ENCODE data around the gene URB1.
"Not testable (repeated sequence)": the region's sequence is repeated elsewhere in the genome, so short reads cannot be mapped to it uniquely, and the experiment has no call there.

Gene URB1

DNA sequence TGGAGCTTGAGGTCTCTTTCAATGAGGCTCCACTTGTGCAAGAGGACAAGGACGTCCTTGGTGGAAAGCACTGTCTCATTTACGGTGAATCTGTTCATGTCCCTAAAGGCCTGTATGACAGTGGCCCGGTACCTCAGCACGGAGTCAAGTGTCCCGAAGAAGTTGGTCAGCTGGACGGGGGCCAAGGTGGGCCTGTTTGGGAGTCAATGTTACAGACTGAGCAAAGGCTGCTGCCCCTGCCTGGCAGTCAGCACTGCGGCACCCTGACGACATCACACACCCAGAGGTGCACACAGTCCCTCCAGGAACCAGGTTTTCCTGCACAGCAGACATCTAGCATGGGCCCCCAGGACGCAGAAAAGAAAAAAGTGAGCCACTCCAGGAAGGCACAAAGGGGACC is 75.1 kb downstream of the URB1 start:
- DNase-seq (ENCODE audit: low spot score) = no peak

DNA sequence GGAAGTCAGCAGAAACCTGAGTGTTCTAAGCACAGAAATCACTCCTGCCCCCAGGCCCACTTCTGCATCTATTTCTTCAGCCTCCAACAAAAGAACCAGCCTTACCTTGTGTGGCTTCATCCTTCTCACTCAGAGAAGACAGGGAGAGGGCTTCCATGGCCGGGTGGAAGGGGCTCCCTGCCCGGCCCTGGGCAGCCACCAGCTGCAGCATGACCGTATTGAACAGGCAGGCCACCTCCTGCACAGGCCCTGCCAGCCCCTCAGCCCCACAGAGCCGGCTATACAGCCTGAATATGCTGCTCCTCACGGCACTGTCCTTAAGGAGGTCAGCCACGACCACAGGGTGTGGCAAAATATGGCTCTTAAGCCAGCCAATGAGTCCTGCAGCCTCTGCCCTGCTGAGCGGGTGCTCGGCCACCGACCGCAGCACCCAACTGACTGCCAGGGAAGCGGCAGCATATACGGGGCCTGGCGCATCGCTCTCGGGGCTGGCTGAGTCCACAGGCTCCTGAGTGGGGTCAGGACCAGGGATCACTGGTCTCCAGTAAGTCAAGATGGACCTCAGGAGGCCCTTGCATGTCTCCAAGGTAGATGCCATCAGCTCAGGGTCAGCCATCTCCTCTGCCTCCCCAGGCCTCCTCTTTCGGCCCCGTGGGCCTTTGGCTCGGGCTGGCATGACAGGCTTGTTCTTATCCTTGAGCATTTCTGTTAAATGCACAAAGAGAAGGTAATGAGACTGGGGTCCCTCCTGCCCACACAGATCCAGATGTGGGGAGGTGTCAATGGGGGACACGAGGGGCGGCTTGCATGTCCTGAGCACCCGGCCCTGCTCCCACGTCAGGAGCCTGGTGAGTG is 76.2 kb downstream of the URB1 start:
- DNase-seq (ENCODE audit: low spot score) = no peak

DNA sequence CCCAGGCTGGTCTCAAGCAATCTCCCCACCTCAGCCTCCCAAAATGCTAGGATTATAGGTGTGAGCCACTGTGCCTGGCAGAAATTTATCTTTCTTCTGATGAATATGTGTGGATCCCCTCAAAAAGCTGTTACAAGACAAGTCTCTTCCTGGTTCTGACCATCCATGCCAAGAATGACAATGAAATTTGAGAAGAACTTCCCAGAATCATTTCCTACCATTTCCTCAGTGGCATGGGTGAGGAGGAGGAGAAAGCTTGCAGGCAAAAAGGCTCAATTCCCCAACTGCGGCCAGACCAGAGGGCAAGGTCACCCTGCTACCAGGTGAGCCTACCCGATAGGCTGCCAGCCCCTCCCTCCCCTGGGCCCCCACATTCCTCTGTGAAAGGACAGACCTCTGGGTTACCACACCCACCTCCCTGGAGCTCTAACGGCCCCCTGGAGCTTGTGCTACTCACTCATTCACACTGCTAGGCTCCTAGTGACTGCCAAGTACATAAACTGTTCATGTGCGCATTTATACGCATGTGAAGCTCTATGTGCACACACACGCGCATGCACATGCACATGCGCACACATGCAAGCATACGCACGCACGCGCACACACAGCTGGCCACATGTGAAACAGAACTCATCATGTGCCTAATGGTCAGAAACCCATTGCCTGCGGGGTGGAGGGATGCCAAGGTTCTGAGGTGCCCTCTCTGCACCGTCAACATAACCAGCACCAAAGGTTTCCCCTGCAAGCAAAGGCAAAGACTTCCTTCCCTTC is 77.1 kb downstream of the URB1 start:
- no peak for DNase-seq (ENCODE audit: low spot score)

DNA sequence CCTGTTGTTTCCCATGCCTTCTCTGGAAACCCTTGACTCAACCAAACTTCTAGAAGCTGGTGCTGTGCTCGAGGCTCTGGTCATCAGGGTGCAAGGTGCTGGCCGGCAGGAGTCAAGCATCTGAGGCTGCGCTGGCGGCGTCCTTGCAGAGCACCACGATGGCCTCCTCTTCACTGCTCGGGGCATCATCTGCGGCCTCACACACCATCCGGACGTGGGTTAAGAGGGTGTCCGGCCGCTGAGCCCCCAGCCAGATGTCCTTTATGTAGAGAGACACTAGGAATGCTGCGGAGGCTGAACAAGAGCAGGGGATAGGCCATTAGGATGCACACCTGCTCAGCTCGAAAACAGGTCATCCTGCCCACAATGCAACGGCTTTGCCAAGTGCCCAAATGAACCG is 78.0 kb downstream of the URB1 start:
- no peak for DNase-seq (ENCODE audit: low spot score)

DNA sequence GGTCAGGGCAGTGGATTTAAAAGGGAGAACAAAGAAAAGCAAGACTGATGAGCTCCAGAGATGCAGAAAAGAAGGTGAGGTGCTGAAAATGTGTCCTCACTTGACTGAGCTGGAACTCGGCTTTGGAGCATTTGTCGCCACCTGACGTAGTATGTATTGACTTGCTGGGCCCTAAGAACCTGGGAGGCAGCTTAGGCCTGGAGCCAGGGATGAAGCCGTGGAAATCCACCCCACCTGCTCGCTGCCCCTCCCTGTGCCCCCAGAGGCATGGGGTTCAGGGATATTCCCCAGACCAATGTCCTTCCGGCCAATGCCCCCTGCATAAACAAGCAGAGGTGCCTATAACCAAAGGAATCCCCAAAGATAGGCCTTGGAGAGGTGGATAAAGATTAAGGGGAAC is 79.8 kb downstream of the URB1 start:
- DNase-seq (ENCODE audit: low spot score) = no peak

DNA sequence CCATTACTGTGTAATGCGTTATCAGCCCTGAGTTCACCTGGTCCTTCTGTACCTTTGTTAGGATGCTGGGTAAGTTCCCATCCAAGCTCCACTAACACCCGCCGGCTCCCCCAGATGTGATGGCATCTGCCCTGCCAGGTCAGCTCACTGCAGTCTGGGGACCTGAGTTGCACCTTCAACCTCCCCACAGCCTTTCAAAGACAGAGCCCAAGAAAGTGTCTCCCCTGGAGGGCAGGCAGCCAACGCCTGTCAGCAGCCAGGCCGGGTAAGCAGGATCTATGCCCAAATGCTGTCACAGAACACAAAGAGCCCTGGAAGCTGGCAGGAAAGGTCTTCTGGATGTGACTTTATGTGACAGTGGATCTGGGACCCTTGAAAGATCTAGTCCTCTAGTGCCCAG is 80.5 kb downstream of the URB1 start:
- DNase-seq (ENCODE audit: low spot score) = no peak

DNA sequence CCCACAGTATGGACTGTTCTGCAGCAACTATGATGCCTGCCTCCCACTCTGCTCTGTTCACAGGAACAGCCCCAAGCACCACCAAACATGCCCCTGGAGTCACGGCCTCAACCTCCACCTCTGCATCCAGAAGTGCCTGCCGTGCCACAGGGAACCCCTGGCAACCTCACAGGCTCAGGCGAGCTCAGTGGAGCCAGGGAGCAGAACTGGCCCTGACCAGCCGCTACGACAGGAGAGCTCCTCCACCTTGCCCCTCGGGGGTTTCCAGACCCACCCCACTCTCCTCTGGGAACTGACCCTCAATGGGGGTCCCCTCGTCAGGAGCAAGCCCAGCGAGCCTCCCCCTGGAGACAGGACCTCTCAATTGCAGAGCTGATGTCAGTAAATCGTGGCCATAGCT is 81.2 kb downstream of the URB1 start:
- no peak for DNase-seq (ENCODE audit: low spot score)

DNA sequence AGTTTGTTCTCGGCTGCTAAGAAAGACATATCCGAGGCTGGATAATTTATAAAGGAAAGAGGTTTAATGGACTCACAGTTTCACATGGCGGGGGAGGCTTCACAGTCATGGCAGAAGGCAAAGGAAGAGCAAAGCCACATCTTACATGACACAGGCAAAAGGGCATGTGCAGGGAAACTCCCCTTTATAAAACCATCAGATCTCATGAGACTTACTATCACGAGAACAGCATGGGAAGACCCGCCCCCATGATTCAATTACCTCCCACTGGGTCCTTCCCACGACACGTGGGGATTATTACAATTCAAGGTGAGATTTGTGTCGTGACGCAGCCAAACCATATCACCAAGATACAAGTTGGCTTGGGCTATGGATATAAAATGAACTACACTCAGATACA is 81.8 kb downstream of the URB1 start:
- DNase-seq (ENCODE audit: low spot score) = not testable (repeated sequence)

DNA sequence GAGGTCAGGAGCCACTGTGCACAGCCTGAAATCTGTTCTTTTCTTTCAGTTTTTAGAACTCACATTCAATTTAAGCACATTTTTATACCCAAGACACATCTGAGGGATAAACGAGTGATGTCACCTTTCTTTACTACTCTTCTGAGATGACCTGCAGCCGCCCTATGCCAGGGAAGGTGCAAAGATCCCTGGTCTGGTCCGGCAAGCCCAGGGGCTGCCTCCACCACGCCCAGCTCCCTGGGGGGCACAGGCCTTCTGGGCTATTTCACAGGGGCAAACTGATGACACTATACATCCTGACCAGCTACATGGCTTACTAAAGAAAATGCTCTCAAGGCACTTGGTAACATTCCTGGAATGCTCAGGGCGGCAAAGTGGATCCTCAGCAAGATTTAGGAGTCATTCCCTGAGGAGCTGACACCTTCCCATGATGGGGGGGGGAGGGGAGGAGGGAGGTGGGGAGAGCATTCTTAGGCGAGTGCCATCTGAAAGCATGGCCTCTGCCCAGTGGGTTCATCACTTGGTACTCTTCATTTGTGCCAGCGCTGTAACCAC is 82.8 kb downstream of the URB1 start:
- no peak for DNase-seq (ENCODE audit: low spot score)

DNA sequence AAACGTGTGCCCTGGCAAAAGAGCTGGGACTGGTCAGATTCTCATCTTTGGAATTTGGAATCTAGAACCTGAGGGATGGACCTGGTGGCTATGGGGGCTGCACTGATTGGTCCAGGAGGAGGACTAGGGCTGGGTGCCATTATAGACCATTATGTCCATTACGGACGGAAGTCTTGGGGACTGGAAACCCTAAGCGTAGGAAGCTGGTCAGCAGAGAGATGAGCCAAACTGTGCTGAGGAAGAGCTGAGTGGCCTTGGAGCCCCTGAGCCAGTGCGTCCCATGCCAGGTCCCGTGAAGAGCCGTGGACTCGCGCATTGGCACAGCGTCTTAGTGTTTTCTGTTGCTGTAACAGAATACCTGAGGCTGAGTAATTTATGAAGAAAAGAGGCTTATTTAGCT is 84.1 kb downstream of the URB1 start:
- no peak for DNase-seq (ENCODE audit: low spot score)

DNA sequence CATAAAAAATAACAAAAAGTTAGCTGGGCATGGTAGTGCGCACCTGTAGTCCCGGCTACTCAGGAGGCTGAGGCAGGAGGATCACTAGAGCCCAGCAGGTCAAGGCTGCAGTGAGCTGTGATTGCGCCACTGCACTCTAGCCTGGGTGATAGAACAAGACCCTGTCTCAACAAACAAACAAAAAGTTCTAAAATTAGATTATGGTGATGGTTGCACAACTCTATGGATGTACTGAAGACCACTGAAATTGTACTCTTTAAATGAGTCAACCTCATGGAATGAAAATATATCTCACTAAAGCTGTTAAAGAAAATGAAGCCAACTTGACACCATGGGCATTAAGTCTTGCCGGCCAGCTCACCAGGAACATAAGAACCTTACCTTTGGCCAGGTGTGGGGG is 85.1 kb downstream of the URB1 start:
- no peak for DNase-seq (ENCODE audit: low spot score)

DNA sequence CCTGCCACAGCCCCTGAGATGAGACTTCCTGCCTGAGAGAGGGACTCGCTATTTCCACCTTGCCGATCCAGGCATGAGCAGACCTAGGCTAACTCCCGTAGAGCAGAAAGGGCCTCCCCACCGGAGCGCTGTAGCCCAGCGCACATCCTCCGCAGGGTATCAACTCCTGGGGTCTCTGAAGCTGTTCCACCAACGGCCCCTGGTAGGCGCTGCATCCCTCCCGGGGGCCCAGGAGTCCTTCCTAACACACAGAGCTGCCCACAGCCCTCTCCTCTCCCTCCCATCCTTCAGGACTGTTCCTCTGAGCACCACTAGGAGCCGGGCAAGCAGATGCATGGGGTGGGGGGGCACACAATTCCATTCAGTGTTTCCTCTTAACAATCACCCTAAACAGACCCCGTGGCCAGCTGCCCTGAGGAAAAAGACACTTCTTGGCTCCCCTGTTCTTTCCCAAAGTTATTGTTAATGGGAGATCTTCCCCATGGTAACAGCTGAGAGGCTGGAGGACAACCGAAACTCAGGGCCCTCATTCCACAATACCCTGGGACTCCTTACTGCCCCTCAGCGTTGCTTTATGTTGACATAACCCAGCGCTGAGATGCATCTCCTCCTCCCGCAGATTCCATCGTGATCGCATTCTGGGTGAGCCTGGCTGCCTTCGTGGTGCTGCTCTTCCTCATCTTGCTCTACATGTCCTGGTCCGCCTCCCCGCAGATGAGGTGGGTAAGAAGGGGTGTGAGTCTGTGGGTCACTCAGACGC is 86.6 kb downstream of the URB1 start:
- no peak for DNase-seq (ENCODE audit: low spot score)

DNA sequence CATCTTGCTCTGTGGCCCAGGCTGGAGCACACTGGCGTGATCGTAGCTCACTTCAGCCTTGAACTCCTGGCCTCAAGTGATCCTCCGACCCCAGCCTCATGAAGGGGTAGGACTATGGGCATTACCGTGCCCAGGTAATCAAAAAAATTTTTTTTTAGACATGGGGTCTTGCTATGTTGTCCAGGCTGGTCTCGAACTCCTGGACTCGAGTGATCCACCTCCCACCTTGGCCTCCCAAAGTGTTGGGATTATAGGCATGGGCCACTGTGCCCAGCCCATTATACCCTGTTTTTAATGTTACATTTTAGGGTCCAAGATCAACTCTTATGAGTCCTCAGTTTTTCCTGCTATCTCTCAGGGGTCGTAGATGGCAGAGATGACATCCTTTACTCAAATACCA is 87.8 kb downstream of the URB1 start:
- no peak for DNase-seq (ENCODE audit: low spot score)

DNA sequence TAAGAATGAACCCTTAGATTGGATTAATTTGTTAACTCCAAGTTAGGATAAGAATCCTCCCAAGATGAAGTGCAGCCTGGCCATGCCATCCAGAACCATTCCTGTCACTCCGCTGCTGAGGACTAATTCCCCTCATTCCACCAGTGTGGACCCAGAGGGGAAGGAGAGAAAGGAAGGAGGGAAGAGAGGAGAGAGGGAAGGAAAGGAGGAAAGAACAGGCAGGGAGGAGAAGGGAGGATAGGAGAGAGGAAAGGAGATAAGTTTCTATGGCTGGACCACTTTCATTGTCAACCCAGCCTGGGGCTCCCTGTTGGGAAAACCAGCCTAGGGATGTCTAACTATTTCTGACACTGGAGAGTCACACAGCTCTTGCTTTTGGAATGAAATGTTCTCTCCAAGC is 89.4 kb downstream of the URB1 start:
- no peak for DNase-seq (ENCODE audit: low spot score)

DNA sequence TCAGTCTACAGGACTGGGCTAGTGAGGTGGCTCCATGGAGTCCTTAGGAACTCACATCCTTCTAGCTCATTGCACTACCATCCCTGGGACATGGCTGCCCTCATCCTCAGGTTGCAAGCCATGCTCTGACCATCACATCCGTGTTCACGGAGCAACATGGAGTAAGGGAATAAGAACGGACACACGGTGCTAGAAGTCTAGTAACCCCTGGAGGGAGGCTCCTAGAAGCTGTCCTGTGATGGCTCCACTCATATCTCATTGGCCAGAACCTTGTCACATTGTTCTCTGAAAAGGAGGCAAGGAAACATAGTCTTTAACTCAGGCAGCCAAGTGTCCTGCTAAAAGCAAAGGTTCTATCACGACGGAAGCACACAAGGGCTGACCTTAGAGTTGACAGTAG is 90.3 kb downstream of the URB1 start:
- DNase-seq (ENCODE audit: low spot score) = no peak

DNA sequence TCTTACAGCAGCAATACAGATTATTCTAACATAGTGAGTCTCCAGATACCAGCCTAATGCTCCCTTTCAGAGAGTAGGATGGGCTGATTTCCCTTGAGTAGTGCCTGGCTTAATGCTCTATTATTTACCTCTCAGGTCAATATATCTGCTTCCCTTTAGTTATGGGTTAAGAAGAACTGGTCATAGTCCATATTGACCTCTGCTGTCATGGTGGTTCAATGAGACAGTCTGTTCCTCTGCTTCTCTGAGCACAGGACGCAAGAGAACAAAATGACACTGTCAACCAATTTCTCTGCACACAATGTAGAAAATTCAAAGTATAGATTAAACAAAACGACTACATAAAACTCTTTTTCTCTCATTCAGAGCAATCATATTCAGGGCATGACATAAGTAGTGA is 91.2 kb downstream of the URB1 start:
- DNase-seq (ENCODE audit: low spot score) = no peak

DNA sequence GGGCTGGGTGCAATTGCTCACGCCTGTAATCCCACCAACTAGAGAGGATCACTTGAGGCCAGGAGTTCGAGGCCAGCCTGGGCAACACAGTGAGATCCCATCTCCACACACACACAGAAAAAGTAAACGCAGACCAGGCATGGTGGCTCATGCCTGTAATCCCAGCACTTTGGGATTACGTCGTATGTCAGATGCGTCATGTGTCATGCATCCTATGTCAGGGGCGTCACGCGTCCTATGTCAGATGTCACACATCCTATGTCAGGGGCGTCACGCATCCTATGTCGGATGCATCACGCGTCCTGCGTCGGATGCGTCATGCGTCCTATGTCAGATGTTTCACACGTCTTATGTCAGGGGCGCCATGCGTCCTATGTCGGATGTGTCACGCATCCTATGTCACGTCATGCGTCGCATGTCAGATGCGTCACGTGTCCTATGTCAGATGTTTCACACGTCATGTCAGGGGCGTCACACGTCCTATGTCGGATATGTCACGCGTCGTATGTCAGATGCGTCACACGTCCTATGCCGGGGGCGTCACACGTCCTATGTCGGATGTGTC is 92.6 kb downstream of the URB1 start:
- DNase-seq (ENCODE audit: low spot score) = no peak

DNA sequence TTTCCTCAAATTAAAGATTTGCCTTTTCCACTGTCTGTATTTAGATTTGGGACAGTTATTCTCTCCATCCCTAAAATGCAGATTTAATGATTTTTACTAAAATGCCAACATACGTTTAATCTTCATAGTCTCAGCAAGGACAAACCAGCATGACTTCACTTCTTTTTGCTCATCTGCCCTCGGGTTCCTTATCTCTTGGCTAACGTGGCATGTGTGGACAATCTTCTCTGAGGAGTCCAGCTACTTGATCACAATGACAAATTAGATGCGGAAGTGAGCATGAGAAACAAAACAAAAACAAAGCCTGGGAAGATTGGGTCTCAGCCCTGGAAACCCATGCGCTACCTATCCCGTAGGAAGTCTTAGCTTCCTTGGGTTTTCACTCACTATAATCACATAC is 93.1 kb downstream of the URB1 start:
- no peak for DNase-seq (ENCODE audit: low spot score)

DNA sequence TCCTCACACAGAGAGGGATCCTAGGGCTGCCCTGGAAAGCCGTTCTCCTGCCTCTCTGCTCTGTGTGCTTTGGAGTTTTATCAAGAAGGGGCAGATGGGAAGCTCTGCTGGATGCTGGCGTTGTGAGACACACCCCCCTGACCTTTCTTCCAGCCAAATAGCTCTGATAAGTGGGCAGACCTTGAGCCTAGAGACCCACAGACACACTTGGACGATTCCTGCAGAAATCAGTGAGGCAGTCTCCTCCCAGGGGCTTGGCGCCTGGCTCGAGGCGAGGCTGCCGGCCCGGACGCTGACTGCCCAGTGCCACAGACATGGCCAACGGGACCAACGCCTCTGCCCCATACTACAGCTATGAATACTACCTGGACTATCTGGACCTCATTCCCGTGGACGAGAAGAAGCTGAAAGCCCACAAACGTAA is 94.1 kb downstream of the URB1 start, which contains the start of gene MRAP:
Gene MRAP, plus strand, starts transcription at position 198 of the 424 bp plus-strand sequence. Its CDS starts 117 bp downstream, at position 315.
- no peak for DNase-seq (ENCODE audit: low spot score)

DNA sequence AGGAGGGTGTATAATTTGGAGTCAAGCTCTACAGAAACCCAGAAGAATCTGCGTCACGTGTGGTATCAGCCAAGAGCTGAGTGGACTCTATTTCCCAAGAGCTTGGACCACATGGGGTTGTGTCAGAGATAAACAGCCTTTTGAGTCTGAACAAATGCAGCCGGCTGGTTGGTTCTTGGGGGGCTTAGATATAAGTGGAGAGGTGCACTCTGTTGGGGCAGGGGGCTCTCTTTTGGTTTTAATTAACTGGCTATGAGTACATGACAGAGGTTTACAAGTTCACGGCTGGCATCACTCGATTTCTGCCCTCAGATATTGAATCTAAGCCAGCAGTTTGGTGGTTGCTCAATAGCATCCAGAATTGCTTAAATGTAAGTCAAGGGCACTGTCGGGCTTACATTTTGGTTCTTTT is 94.7 kb downstream of the URB1 start:
- no peak for DNase-seq (ENCODE audit: low spot score)

DNA sequence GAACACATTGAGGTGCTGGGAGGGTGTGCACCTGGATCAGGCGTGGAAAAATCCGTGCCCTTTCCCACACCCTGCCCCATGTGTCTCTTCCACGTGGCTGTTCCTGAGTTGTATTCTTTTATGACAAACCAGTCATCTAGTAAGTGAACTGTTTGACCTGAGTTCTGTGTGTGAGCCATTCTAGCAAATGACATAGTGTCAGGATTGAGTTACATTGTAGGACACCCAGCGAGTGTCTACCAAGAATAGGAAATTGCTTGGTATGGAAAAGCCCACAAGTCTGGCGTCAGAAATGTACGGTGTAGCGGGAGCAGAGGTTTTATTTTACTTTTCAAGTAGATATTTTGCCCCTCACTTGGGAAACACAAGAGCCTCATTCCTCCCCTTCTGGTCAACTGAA is 95.4 kb downstream of the URB1 start:
- no peak for DNase-seq (ENCODE audit: low spot score)

DNA sequence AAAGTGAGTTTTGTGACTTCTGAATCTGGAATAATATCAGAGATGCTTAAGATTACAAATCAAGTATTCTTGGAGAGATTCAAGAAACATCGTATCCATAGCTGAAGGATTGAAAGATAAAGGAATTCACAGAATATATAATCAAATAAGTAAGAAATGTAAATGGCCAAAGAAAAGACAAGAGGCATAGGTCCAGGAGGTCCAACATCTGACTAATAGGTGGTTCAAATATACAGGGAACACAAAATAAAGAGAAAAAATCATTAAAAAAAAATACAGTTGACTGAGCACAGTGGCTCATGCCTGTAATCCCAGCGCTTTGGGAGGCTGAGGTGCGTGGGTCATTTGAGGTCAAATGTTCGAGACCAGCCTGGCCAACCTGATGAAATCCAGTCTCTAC is 107.3 kb downstream of the URB1 start:
- DNase-seq (ENCODE audit: low spot score) = no peak

Data from LoVo (cell line).